ENCODE data around the gene PAK6.

Gene PAK6

GRCh38 chr15:40258544-40258943 is 19.7 kb downstream of the PAK6 start:
- no peak overlapping the region for H3K4me2 ChIP-seq (ENCODE audit: low read length)
- H3K9ac ChIP-seq (ENCODE audit: low read length), result no peak overlapping the region
- no peaks in the 10 kb centered on the region for H3K9me2 ChIP-seq (ENCODE audit: low read depth, low read length)
- no peak overlapping the region for H2AFZ ChIP-seq (ENCODE audit: low read length)
- no peaks in the 10 kb centered on the region for H3K9me3 ChIP-seq (ENCODE audit: low read length)
- no peaks in the 10 kb centered on the region for H4K20me1 ChIP-seq (ENCODE audit: insufficient read depth, low read length)
- H3K4me1 ChIP-seq (ENCODE audit: insufficient read depth, low read length, severe bottlenecking), result peaks cover 3% of the 10 kb centered on the region
- H3K36me3 ChIP-seq (ENCODE audit: insufficient read depth, low read length), result no peaks in the 10 kb centered on the region
- H3K27me3 ChIP-seq (ENCODE audit: insufficient read depth, low read length), result peaks cover 5% of the 10 kb centered on the region
- no peak overlapping the region for H3K27ac ChIP-seq (ENCODE audit: low read depth, low read length, poor library complexity, severe bottlenecking)
- H3K4me3 ChIP-seq (ENCODE audit: low read depth, low read length, poor library complexity, severe bottlenecking), result no peak overlapping the region
- no peaks in the 10 kb centered on the region for H3F3A ChIP-seq (ENCODE audit: insufficient read depth, low read length)
- no peaks in the 10 kb centered on the region for H3K79me2 ChIP-seq (ENCODE audit: insufficient read depth, low read length)
- TF ChIP-seq, protein P1, sequence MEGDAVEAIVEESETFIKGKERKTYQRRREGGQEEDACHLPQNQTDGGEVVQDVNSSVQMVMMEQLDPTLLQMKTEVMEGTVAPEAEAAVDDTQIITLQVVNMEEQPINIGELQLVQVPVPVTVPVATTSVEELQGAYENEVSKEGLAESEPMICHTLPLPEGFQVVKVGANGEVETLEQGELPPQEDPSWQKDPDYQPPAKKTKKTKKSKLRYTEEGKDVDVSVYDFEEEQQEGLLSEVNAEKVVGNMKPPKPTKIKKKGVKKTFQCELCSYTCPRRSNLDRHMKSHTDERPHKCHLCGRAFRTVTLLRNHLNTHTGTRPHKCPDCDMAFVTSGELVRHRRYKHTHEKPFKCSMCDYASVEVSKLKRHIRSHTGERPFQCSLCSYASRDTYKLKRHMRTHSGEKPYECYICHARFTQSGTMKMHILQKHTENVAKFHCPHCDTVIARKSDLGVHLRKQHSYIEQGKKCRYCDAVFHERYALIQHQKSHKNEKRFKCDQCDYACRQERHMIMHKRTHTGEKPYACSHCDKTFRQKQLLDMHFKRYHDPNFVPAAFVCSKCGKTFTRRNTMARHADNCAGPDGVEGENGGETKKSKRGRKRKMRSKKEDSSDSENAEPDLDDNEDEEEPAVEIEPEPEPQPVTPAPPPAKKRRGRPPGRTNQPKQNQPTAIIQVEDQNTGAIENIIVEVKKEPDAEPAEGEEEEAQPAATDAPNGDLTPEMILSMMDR (IDR thresholded peaks at IDR 0.05; ENCODE audit: low read length), result no peak
- no peak for TF ChIP-seq EZH2 (IDR thresholded peaks at IDR 0.05; ENCODE audit: borderline replicate concordance, low read length)

GRCh38 chr15:40259021-40259420 is 20.2 kb downstream of the PAK6 start:
- H3K4me3 ChIP-seq (ENCODE audit: low read depth, low read length, poor library complexity, severe bottlenecking), result no peak overlapping the region
- no peak overlapping the region for H3K9ac ChIP-seq (ENCODE audit: low read length)
- no peaks in the 10 kb centered on the region for H3F3A ChIP-seq (ENCODE audit: insufficient read depth, low read length)
- no peaks in the 10 kb centered on the region for H3K9me3 ChIP-seq (ENCODE audit: low read length)
- H3K79me2 ChIP-seq (ENCODE audit: insufficient read depth, low read length), result no peaks in the 10 kb centered on the region
- H3K27me3 ChIP-seq (ENCODE audit: insufficient read depth, low read length), result peaks cover 5% of the 10 kb centered on the region
- H2AFZ ChIP-seq (ENCODE audit: low read length), result no peak overlapping the region
- H4K20me1 ChIP-seq (ENCODE audit: insufficient read depth, low read length), result no peaks in the 10 kb centered on the region
- no peaks in the 10 kb centered on the region for H3K9me2 ChIP-seq (ENCODE audit: low read depth, low read length)
- no peak overlapping the region for H3K4me2 ChIP-seq (ENCODE audit: low read length)
- no peak overlapping the region for H3K27ac ChIP-seq (ENCODE audit: low read depth, low read length, poor library complexity, severe bottlenecking)
- no peaks in the 10 kb centered on the region for H3K36me3 ChIP-seq (ENCODE audit: insufficient read depth, low read length)
- peaks cover 3% of the 10 kb centered on the region for H3K4me1 ChIP-seq (ENCODE audit: insufficient read depth, low read length, severe bottlenecking)
- TF ChIP-seq, protein P1 (IDR thresholded peaks at IDR 0.05; ENCODE audit: low read length), result no peak
- no peak for TF ChIP-seq EZH2 (IDR thresholded peaks at IDR 0.05; ENCODE audit: borderline replicate concordance, low read length)

- H3K36me3 ChIP-seq (ENCODE audit: insufficient read depth, low read length), result no peaks in the 10 kb centered on the region
- H3K9me2 ChIP-seq (ENCODE audit: low read depth, low read length), result no peaks in the 10 kb centered on the region
- no peaks in the 10 kb centered on the region for H3K9me3 ChIP-seq (ENCODE audit: low read length)
- H3K4me3 ChIP-seq (ENCODE audit: low read depth, low read length, poor library complexity, severe bottlenecking), result no peak overlapping the region
- no peak overlapping the region for H3K4me2 ChIP-seq (ENCODE audit: low read length)
- no peak overlapping the region for H3K9ac ChIP-seq (ENCODE audit: low read length)
- H2AFZ ChIP-seq (ENCODE audit: low read length), result no peak overlapping the region
- H3K27ac ChIP-seq (ENCODE audit: low read depth, low read length, poor library complexity, severe bottlenecking), result no peak overlapping the region
- no peaks in the 10 kb centered on the region for H3F3A ChIP-seq (ENCODE audit: insufficient read depth, low read length)
- peaks cover 18% of the 10 kb centered on the region for H3K27me3 ChIP-seq (ENCODE audit: insufficient read depth, low read length)
- TF ChIP-seq EZH2 (IDR thresholded peaks at IDR 0.05; ENCODE audit: borderline replicate concordance, low read length), result no peak
- TF ChIP-seq, protein P1 (IDR thresholded peaks at IDR 0.05; ENCODE audit: low read length), result no peak
- H3K79me2 ChIP-seq (ENCODE audit: insufficient read depth, low read length), result no peaks in the 10 kb centered on the region
- no peaks in the 10 kb centered on the region for H3K4me1 ChIP-seq (ENCODE audit: insufficient read depth, low read length, severe bottlenecking)
- no peaks in the 10 kb centered on the region for H4K20me1 ChIP-seq (ENCODE audit: insufficient read depth, low read length)
Observed at GRCh38 chr15:40263024-40263754, 24.3 kb downstream of the PAK6 start.

Measured in OCI-LY1 (cell line).